NCI-H1436 treated with DMSO at 0.1 percent for 48 hours (cell line): ENCODE measurements around the gene OR4C5.
"Not testable (repeated sequence)": the region's sequence is repeated elsewhere in the genome, so short reads cannot be mapped to it uniquely, and the experiment has no call there.

Source experiments
- DNase-seq: peaks from one replicate; lab custom pipeline; 2025; lab: John Stamatoyannopoulos, UW

OR4C5 gene

GRCh38 chr11:48366365-48366764 lies at the start of gene OR4C5:
Gene OR4C5, minus strand, starts transcription at chr11:48366465. Its CDS starts 0 bp downstream, at chr11:48366465.
- DNase-seq = no peak

- no peak for DNase-seq
Observed at GRCh38 chr11:48384670-48385069, 18.4 kb upstream of the OR4C5 start.

- DNase-seq = not testable (repeated sequence)
Observed at GRCh38 chr11:48384151-48384550, 17.9 kb upstream of the OR4C5 start.

DNA sequence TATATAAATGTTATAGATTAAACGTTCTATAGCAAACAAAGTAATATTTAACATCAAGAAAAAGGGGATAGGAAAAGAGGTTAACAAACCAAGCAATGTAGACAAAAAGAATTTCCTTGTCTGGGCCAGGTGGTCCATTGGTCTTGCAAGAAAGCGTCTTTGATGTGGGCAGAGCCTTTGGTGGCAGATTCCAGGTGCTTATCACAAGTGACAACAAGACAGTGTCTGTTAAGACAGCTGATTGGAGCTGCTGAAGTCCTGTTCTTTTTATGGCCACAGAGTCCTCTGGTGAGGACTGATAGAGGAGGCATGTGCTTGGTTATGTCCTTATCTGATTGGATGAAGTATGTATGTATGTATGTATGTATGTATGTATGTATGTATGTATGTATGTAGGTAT lies 5.0 kb downstream of the OR4C5 start:
- not testable (repeated sequence) for DNase-seq

DNA sequence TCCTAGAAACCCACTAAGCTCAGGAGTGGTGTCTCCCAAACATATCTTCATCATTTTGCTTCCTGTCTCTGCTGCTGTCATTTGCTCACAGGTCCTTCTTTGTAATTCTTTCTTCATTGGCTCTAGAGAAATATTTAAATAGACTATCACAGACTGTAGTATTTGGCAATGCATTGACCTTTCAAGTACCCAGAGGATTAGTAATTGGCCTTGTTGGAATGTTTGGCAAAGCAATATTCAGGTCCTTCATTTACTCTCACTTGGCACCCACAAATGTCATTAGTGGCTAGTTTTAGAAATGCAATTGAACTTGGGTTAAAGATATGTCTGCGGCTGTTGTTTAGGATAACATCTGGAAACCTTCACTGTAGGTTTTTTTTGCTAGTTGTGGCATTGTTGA lies 11.6 kb downstream of the OR4C5 start:
- DNase-seq = no peak

GRCh38 chr11:48354013-48354412 lies 12.3 kb downstream of the OR4C5 start:
- no peak for DNase-seq

- not testable (repeated sequence) for DNase-seq
Observed at GRCh38 chr11:48346286-48346685, 20.0 kb downstream of the OR4C5 start.

DNA sequence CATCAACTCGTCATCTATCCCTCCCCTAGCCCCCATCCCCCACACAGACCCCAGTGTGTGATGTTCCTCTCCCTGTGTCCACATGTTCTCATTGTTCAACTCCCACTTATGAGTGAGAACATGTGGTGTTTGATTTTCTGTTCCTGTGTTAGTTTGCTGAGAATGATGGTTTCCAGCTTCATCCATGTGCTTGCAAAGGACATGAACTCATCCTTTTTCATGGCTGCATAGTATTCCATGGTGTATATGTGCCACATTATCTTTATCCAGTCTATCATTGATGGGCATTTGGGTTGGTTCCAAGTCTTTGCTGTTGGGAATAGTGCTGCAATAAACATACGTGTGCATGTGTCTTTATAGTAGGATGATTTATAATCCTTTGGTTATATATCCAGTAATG lies 23.8 kb downstream of the OR4C5 start:
- not testable (repeated sequence) for DNase-seq

GRCh38 chr11:48341466-48341865 lies 24.8 kb downstream of the OR4C5 start:
- no peak for DNase-seq

DNA sequence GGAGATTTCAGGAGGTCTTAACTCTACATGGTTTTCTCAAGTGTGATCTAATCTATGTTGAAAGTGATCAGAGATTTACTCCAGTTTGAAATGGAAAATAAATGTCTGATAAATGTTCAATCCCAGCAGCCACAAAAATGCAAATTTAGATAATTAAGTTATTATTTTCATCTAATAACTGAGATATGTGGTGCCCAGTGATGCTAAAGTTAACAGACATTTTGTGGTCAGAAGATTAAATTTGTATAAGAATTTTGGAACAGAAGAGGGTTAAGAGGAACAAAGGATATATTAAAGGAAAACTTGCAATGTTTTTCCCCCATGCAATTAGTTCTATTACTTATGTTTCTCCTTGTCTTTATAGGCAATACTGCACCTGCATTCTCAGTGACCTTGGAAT lies 41.6 kb downstream of the OR4C5 start, which contains the start of gene OR4C3:
OR4C3 (plus strand) TSS at position 301 of the 400 bp plus-strand sequence. CDS start 102 bp downstream, outside the sequence.
- not testable (repeated sequence) for DNase-seq

GRCh38 chr11:48319813-48320212 lies 46.5 kb downstream of the OR4C5 start:
- DNase-seq = not testable (repeated sequence)
